BLaER1 (cell line): ENCODE measurements around the gene MPP2.
A peak's percentile ranks its signal among the peaks of the same experiment; 100 is the strongest.
"Not testable (repeated sequence)": the region's sequence is repeated elsewhere in the genome, so short reads cannot be mapped to it uniquely, and the experiment has no call there.

Experiments used
- H3K27ac ChIP-seq: shearing (Covaris generic); formaldehyde crosslinking; 2 replicates; pipeline ENCODE4 v1.8.1; 2022
- H3K27me3 ChIP-seq: shearing (Covaris generic); formaldehyde crosslinking; 2 replicates; pipeline ENCODE4 v1.8.1; 2022
- H3K36me3 ChIP-seq: shearing (Covaris generic); formaldehyde crosslinking; 2 replicates; pipeline ENCODE4 v1.8.1; 2022
- H3K4me1 ChIP-seq: shearing (Covaris generic); formaldehyde crosslinking; 2 replicates; pipeline ENCODE4 v1.8.1; 2022
- H3K4me2 ChIP-seq: shearing (Covaris generic); formaldehyde crosslinking; 2 replicates; pipeline ENCODE4 v1.8.1; 2022
- H3K4me3 ChIP-seq: shearing (Covaris generic); formaldehyde crosslinking; 2 replicates; pipeline ENCODE4 v1.8.1; 2022
- H3K9ac ChIP-seq: shearing (Covaris generic); formaldehyde crosslinking; 2 replicates; pipeline ENCODE4 v1.8.1; 2022
- H3K9me3 ChIP-seq: shearing (Covaris generic); formaldehyde crosslinking; 2 replicates; pipeline ENCODE4 v1.8.1; 2022
- H4K20me1 ChIP-seq: shearing (Covaris generic); formaldehyde crosslinking; 2 replicates; pipeline ENCODE4 v1.8.1; 2022
- Cebpa-rat ChIP-seq: shearing (Covaris generic); IDR thresholded peaks from 2 replicates; pipeline ENCODE4 v1.8.1; 2022

MPP2 gene

GRCh38 chr17:43854498-43854897, 52.8 kb downstream of the MPP2 start:
- H3K4me2 ChIP-seq: no peak overlapping the region
- no peak for TF ChIP-seq Cebpa-rat
- no peak overlapping the region for H3K9ac ChIP-seq
- H3K36me3 ChIP-seq: no peaks in the 10 kb centered on the region
- H3K27me3 ChIP-seq: no peaks in the 10 kb centered on the region
- no peak overlapping the region for H3K27ac ChIP-seq
- H3K9me3 ChIP-seq: no peaks in the 10 kb centered on the region; the same call in 1 of the 2 replicates
- peaks cover 10% of the 10 kb centered on the region for H3K4me1 ChIP-seq
- H4K20me1 ChIP-seq: no peaks in the 10 kb centered on the region
- H3K4me3 ChIP-seq: no peak overlapping the region

GRCh38 chr17:43853546-43853945, 53.8 kb downstream of the MPP2 start:
- Histone ChIP-seq H4K20me1 (no peaks in the 10 kb centered on the region), H3K9me3 (no peaks in the 10 kb centered on the region; the same call in 1 of the 2 replicates), H3K4me1 (peaks cover 9% of the 10 kb centered on the region), H3K9ac (no peak overlapping the region), H3K27ac (no peak overlapping the region), H3K36me3 (no peaks in the 10 kb centered on the region), H3K4me3 (no peak overlapping the region), H3K27me3 (no peaks in the 10 kb centered on the region), H3K4me2 (no peak overlapping the region)
- no peak for TF ChIP-seq Cebpa-rat

- H4K20me1 ChIP-seq: no peaks in the 10 kb centered on the region
- TF ChIP-seq Cebpa-rat: no peak
- H3K27ac ChIP-seq: no peak overlapping the region
- no peaks in the 10 kb centered on the region; the same call in 1 of the 2 replicates for H3K9me3 ChIP-seq
- H3K9ac ChIP-seq: no peak overlapping the region
- H3K4me3 ChIP-seq: no peak overlapping the region
- no peaks in the 10 kb centered on the region for H3K27me3 ChIP-seq
- no peak overlapping the region for H3K4me2 ChIP-seq
- no peaks in the 10 kb centered on the region for H3K36me3 ChIP-seq
- H3K4me1 ChIP-seq: no peaks in the 10 kb centered on the region
These were observed 54.8 kb downstream of the MPP2 start for GRCh38 chr17:43852571-43852970.

GRCh38 chr17:43849116-43849515, 58.2 kb downstream of the MPP2 start:
- TF ChIP-seq Cebpa-rat: no peak

GRCh38 chr17:43848601-43849000, 58.7 kb downstream of the MPP2 start:
- no peak overlapping the region for H3K4me2 ChIP-seq
- H4K20me1 ChIP-seq: no peaks in the 10 kb centered on the region
- H3K27me3 ChIP-seq: no peaks in the 10 kb centered on the region
- H3K9ac ChIP-seq: no peak overlapping the region
- H3K36me3 ChIP-seq: no peaks in the 10 kb centered on the region
- H3K4me1 ChIP-seq: no peaks in the 10 kb centered on the region; the same call in 1 of the 2 replicates
- H3K4me3 ChIP-seq: no peak overlapping the region
- no peaks in the 10 kb centered on the region for H3K9me3 ChIP-seq
- no peak overlapping the region for H3K27ac ChIP-seq
- no peak for TF ChIP-seq Cebpa-rat

More at GRCh38 chr17:43849116-43849515, 58.2 kb downstream of the MPP2 start:
- Histone ChIP-seq H3K27ac (no peak overlapping the region), H4K20me1 (no peaks in the 10 kb centered on the region), H3K36me3 (no peaks in the 10 kb centered on the region), H3K4me3 (no peak overlapping the region), H3K9me3 (no peaks in the 10 kb centered on the region), H3K4me1 (no peaks in the 10 kb centered on the region; the same call in 1 of the 2 replicates), H3K27me3 (no peaks in the 10 kb centered on the region), H3K9ac (no peak overlapping the region), H3K4me2 (no peak overlapping the region)

- no peak within 1 kb of the TSS for H3K9ac ChIP-seq
- H3K27me3 ChIP-seq: no peaks in the 10 kb centered on the region
- H3K4me1 ChIP-seq: no peaks in the 10 kb centered on the region; the same call in 1 of the 2 replicates
- no peaks in the 10 kb centered on the region for H3K36me3 ChIP-seq
- H3K4me2 ChIP-seq: peak within 1 kb of the TSS; percentile 16; the same call in 1 of the 2 replicates
- no peak within 1 kb of the TSS for H3K4me3 ChIP-seq
- H3K27ac ChIP-seq: no peak within 1 kb of the TSS
- no peaks in the 10 kb centered on the region for H3K9me3 ChIP-seq
- no peak for TF ChIP-seq Cebpa-rat
- no peaks in the 10 kb centered on the region for H4K20me1 ChIP-seq
These were observed 60.4 kb downstream of the MPP2 start, which contains the start of gene CD300LG for GRCh38 chr17:43846963-43847371. Gene CD300LG, plus strand, starts transcription at chr17:43847176. Its CDS starts 41 bp downstream, at chr17:43847217.

- Histone ChIP-seq H3K27ac (no peak overlapping the region), H3K36me3 (no peaks in the 10 kb centered on the region), H3K9me3 (no peaks in the 10 kb centered on the region), H4K20me1 (no peaks in the 10 kb centered on the region), H3K27me3 (no peaks in the 10 kb centered on the region), H3K4me3 (no peak overlapping the region), H3K4me1 (no peaks in the 10 kb centered on the region; the same call in 1 of the 2 replicates), H3K4me2 (no peak overlapping the region), H3K9ac (no peak overlapping the region)
- no peak for TF ChIP-seq Cebpa-rat
These were observed 61.1 kb downstream of the MPP2 start for GRCh38 chr17:43846221-43846712.

- Histone ChIP-seq H3K27me3 (no peaks in the 10 kb centered on the region), H3K4me2 (no peak overlapping the region), H3K9ac (no peak overlapping the region), H3K4me3 (no peak overlapping the region), H3K4me1 (peaks cover under 1% of the 10 kb centered on the region; the same call in 1 of the 2 replicates), H3K27ac (no peak overlapping the region), H3K9me3 (no peaks in the 10 kb centered on the region), H4K20me1 (no peaks in the 10 kb centered on the region), H3K36me3 (no peaks in the 10 kb centered on the region)
- TF ChIP-seq Cebpa-rat: no peak
These were observed 61.6 kb downstream of the MPP2 start for GRCh38 chr17:43845766-43846165.

GRCh38 chr17:43844241-43844640, 63.1 kb downstream of the MPP2 start:
- Histone ChIP-seq H3K27ac (no peak overlapping the region), H3K36me3 (no peaks in the 10 kb centered on the region), H4K20me1 (no peaks in the 10 kb centered on the region), H3K9ac (no peak overlapping the region), H3K4me1 (peaks cover 4% of the 10 kb centered on the region; the same call in 1 of the 2 replicates), H3K4me2 (no peak overlapping the region), H3K4me3 (no peak overlapping the region), H3K9me3 (no peaks in the 10 kb centered on the region), H3K27me3 (no peaks in the 10 kb centered on the region)
- no peak for TF ChIP-seq Cebpa-rat

GRCh38 chr17:43842975-43843325, 64.4 kb downstream of the MPP2 start:
- H4K20me1 ChIP-seq: no peaks in the 10 kb centered on the region
- TF ChIP-seq Cebpa-rat: no peak
- no peaks in the 10 kb centered on the region for H3K27me3 ChIP-seq
- no peaks in the 10 kb centered on the region for H3K36me3 ChIP-seq
- peaks cover 4% of the 10 kb centered on the region; the same call in 1 of the 2 replicates for H3K4me1 ChIP-seq
- H3K4me2 ChIP-seq: no peak overlapping the region
- no peak overlapping the region for H3K9ac ChIP-seq
- no peak overlapping the region for H3K4me3 ChIP-seq
- H3K27ac ChIP-seq: no peak overlapping the region
- no peaks in the 10 kb centered on the region for H3K9me3 ChIP-seq

GRCh38 chr17:43842091-43842974, 65.0 kb downstream of the MPP2 start:
- not testable (repeated sequence) for H3K4me2 ChIP-seq, H4K20me1 ChIP-seq, H3K36me3 ChIP-seq, H3K27me3 ChIP-seq, H3K9me3 ChIP-seq, H3K27ac ChIP-seq, H3K4me1 ChIP-seq, H3K4me3 ChIP-seq, H3K9ac ChIP-seq
